Endothelial cell of umbilical vein (primary cell): Measurements from ENCODE around the gene EIF4E1B. TPM values are rescaled to one million over a fixed set of nuclear protein-coding genes. Genes with fewer than 3 reads are reported as not detected.

Experiments used
- BruUV-seq: library from RNA; stranded (reverse); fragments of 400-500 nt; replicated peaks from 2 replicates; lab custom pipeline; 2021; lab: Mats Ljungman, UMichigan
- CTCF ChIA-PET: fragments of 300-600, 350-600 bp; sonication (Branson Sonifier 250); formaldehyde crosslinking; loops from one replicate; lab custom pipeline; 2021; ENCODE audit warnings: antibody characterized with exemption, inconsistent platforms; lab: Charles Lee
- POLR2A ChIA-PET: fragments of 300-600, 350-600 bp; sonication (Branson Sonifier 250); formaldehyde crosslinking; loops from one replicate; lab custom pipeline; 2021; ENCODE audit warnings: antibody characterized with exemption, inconsistent platforms; lab: Charles Lee
- DNase-seq: peaks from one replicate; pipeline ENCODE4 v3.0.0-alpha.2; 2011; ENCODE audit warnings: low read depth, low spot score
- FAIRE-seq: peaks from 2 replicates; lab custom pipeline; 2011; peaks lifted over from hg19 to GRCh38; lab: Jason Lieb, UNC
- H2AFZ ChIP-seq: 2 replicates; pipeline ENCODE4 v1.6.0; 2012; ENCODE audit warnings: low read depth, low read length, control low read depth, inconsistent platforms
- H3K27ac ChIP-seq: 2 replicates; pipeline ENCODE4 v1.5.1; 2011; ENCODE audit warnings: low read depth, mild to moderate bottlenecking, control low read depth, low read length, moderate library complexity; ENCODE audit not compliant: insufficient read depth
- H3K27me3 ChIP-seq, 2 experiments: 2 replicates each; pipeline versions ENCODE4 v1.6.0 to v1.6.1; 2011; ENCODE audit warnings: low read length in 2 of 2, mixed read lengths in 1 of 2; ENCODE audit not compliant: control insufficient read depth in 2 of 2, insufficient read depth in 2 of 2
- H3K36me3 ChIP-seq, 2 experiments: 2 replicates in 1 of 2; 3 replicates in 1 of 2; pipeline ENCODE4 v1.5.1; 2011; ENCODE audit warnings: low read length in 2 of 2, mild to moderate bottlenecking in 1 of 2, moderate library complexity in 1 of 2; ENCODE audit not compliant: control insufficient read depth in 2 of 2, insufficient read depth in 2 of 2; ENCODE audit errors: extremely low read depth in 1 of 2
- H3K4me1 ChIP-seq: 3 replicates; pipeline ENCODE4 v1.5.1; 2011; ENCODE audit warnings: mild to moderate bottlenecking, low read length; ENCODE audit not compliant: control insufficient read depth, insufficient read depth; ENCODE audit errors: extremely low read depth
- H3K4me2 ChIP-seq: 2 replicates; pipeline ENCODE4 v1.6.1; 2011; ENCODE audit warnings: low read length, control low read depth, mixed read lengths; ENCODE audit not compliant: insufficient read depth
- H3K4me3 ChIP-seq, 3 experiments: fragments of 200-600 bp in 1 of 3; sonication (generic), shearing (Covaris generic) in 1 of 3; replicated peaks in 1 of 3; 2 replicates each; pipeline ENCODE4 v1.5.1; 2011 to 2016; ENCODE audit warnings: control low read depth in 3 of 3, low read length in 3 of 3, mild to moderate bottlenecking in 2 of 3, inconsistent platforms in 1 of 3, low read depth in 1 of 3, moderate library complexity in 1 of 3; ENCODE audit not compliant: insufficient read depth in 1 of 3
- H3K79me2 ChIP-seq: 2 replicates; pipeline ENCODE4 v1.6.0; 2012; ENCODE audit warnings: low read length, inconsistent platforms; ENCODE audit not compliant: control insufficient read depth, insufficient read depth
- H3K9ac ChIP-seq: replicated peaks from 2 replicates; pipeline ENCODE3; 2011; ENCODE audit warnings: low read length, control low read depth; ENCODE audit not compliant: insufficient read depth; ENCODE audit errors: extremely low read depth
- H3K9me1 ChIP-seq: replicated peaks from 3 replicates; pipeline ENCODE4 v1.6.0; 2011; ENCODE audit warnings: mild to moderate bottlenecking, low read length; ENCODE audit not compliant: control insufficient read depth, insufficient read depth; ENCODE audit errors: extremely low read depth
- H3K9me3 ChIP-seq: replicated peaks from 2 replicates; pipeline ENCODE4 v1.5.1; 2012; ENCODE audit warnings: low read length, inconsistent platforms; ENCODE audit not compliant: control insufficient read depth, insufficient read depth
- H4K20me1 ChIP-seq: replicated peaks from 2 replicates; pipeline ENCODE3; 2011; ENCODE audit warnings: mild to moderate bottlenecking, low read length; ENCODE audit not compliant: control insufficient read depth, insufficient read depth; ENCODE audit errors: extremely low read depth
- CTCF ChIP-seq, 2 donors: IDR thresholded peaks; 1 replicate in 1 of 2; 2 replicates in 1 of 2; pipeline ENCODE4 v1.5.1; 2011; ENCODE audit warnings: low read length in 2 of 2, mild to moderate bottlenecking in 2 of 2, moderate library complexity in 2 of 2, control low read depth in 1 of 2, inconsistent platforms in 1 of 2, low read depth in 1 of 2; ENCODE audit not compliant: insufficient read depth in 1 of 2; ENCODE audit errors: extremely low read depth in 1 of 2
- EZH2 ChIP-seq: IDR thresholded peaks from 2 replicates; pipeline ENCODE4 v1.6.1; 2012; ENCODE audit warnings: borderline replicate concordance, low read depth, mild to moderate bottlenecking, moderate library complexity, low read length, inconsistent platforms; ENCODE audit not compliant: severe bottlenecking
- FOS ChIP-seq: IDR thresholded peaks from 2 replicates; pipeline ENCODE4 v1.6.1; 2011; ENCODE audit warnings: mild to moderate bottlenecking, low read length, moderate library complexity, borderline replicate concordance; ENCODE audit not compliant: insufficient read depth
- GATA2 ChIP-seq: IDR thresholded peaks from 2 replicates; pipeline ENCODE4 v1.7.0; 2011; ENCODE audit warnings: low read depth, mild to moderate bottlenecking, moderate library complexity, mixed read lengths, low read length; ENCODE audit not compliant: insufficient read length, insufficient read depth
- JUN ChIP-seq: IDR thresholded peaks from 2 replicates; pipeline ENCODE4 v1.6.1; 2011; ENCODE audit warnings: borderline replicate concordance, low read depth; ENCODE audit not compliant: insufficient read length, insufficient read depth
- MAX ChIP-seq: IDR thresholded peaks from 2 replicates; pipeline ENCODE4 v1.6.1; 2011; ENCODE audit not compliant: insufficient read depth, insufficient read length
- MYC ChIP-seq: IDR thresholded peaks from one replicate; pipeline ENCODE4 v1.6.1; 2011; ENCODE audit warnings: mild to moderate bottlenecking, low read depth, low read length
- POLR2A ChIP-seq: IDR thresholded peaks from 2 replicates; pipeline ENCODE4 v1.6.1; 2012; ENCODE audit warnings: low read depth, mild to moderate bottlenecking, control low read depth, low read length
- POLR2AphosphoS5 ChIP-seq: IDR thresholded peaks from 2 replicates; pipeline ENCODE4 v1.6.1; 2012; ENCODE audit warnings: low read depth, mild to moderate bottlenecking, control low read depth, low read length, moderate library complexity; ENCODE audit not compliant: insufficient read depth
- dilution Hi-C: fragments of 300-500 bp; cut with MboI; formaldehyde crosslinking; loops from one replicate; pipeline ENCODE4 v1.15.0; 2019; ENCODE audit warnings: low sequenced_read_pairs; ENCODE audit not compliant: extremely low pct_ligation_motif_present
- intact Hi-C: fragments of 100-400 bp; cut with micrococcal nuclease; formaldehyde crosslinking; loops from one replicate; pipeline ENCODE4 v1.10.0; 2022
- polyA plus RNA-seq, 4 experiments: library from polyadenylated mRNA; depleted of rRNA in 3 of 4; stranded (reverse) in 3 of 4; unstranded in 1 of 4; fragments of >200 nt; gene quantifications; 2 replicates each; pipeline versions ENCODE4 v1.2.1 to v1.2.3, GENCODE V29; 2011 to 2012; ENCODE audit warnings: missing spikeins in 1 of 4
- total RNA-seq: library from RNA; stranded (reverse); gene quantifications from 2 replicates; pipeline ENCODE4 v1.2.3, GENCODE V29; 2021

EIF4E1B gene
- total and polyA plus RNA-seq, 2 donors (not counting 3 experiments of a cell fraction or from before 2014, with no cell fraction given): not detected

GRCh38 chr5:176680226-176680563, 49.7 kb downstream of the EIF4E1B start:
- BruUV-seq: no TSS peak
- Histone ChIP-seq H2AFZ (no peak overlapping the region), H3K4me2 (no peak overlapping the region), H3K9ac (no peak overlapping the region), H3K4me1 (no peaks in the 10 kb centered on the region), H3K27me3 (peaks cover 17 to 37% of the 10 kb centered on the region in 2 experiments), H3K79me2 (no peaks in the 10 kb centered on the region), H3K9me3 (no peaks in the 10 kb centered on the region), H3K27ac (no peak overlapping the region), H4K20me1 (no peaks in the 10 kb centered on the region), H3K36me3 (no peaks in the 10 kb centered on the region), H3K9me1 (no peaks in the 10 kb centered on the region), H3K4me3 (no peak overlapping the region)
- DNase-seq (no peak), FAIRE-seq (no peak)
- CTCF ChIA-PET: interaction anchor here (1.9 kb wide), 1 partner anchor 20 kb away, joined by 8 read pairs; no protein-coding TSS in a partner anchor
- POLR2A ChIA-PET: no interaction called here
- TF ChIP-seq CTCF (IDR thresholded peaks at IDR 0.05; ENCODE audit: extremely low read depth in 1 of 2, insufficient read depth in 1 of 2, low read depth in 1 of 2, low read length in 2 of 2) (no peak), POLR2AphosphoS5 (no peak), EZH2 (peak; percentile 85), GATA2 (no peak)
- dilution Hi-C loops (no loop called here), intact Hi-C loops (no loop called here)

GRCh38 chr5:176682016-176682531, 51.6 kb downstream of the EIF4E1B start:
- CTCF ChIA-PET: interaction anchor here (0.8 to 3.2 kb wide), 3 partner anchors 12 to 84 kb away, joined by 3 to 13 read pairs (median 3); no protein-coding TSS in a partner anchor
- POLR2A ChIA-PET: no interaction called here

More at GRCh38 chr5:176682016-176682531, 51.6 kb downstream of the EIF4E1B start:
- FAIRE-seq (no peak), DNase-seq (no peak)
- H3K4me2 ChIP-seq: no peak overlapping the region
- H3K9ac ChIP-seq: no peak overlapping the region
- no peaks in the 10 kb centered on the region for H3K36me3 ChIP-seq
- no TSS peak for BruUV-seq
- no peak overlapping the region for H3K4me3 ChIP-seq
- intact Hi-C loops: no loop called here
- no peaks in the 10 kb centered on the region for H3K9me3 ChIP-seq
- no peak overlapping the region for H2AFZ ChIP-seq
- H3K4me1 ChIP-seq: no peaks in the 10 kb centered on the region
- H3K27ac ChIP-seq: no peak overlapping the region
- H4K20me1 ChIP-seq: no peaks in the 10 kb centered on the region
- H3K27me3 ChIP-seq: peaks cover 17 to 39% of the 10 kb centered on the region in 2 experiments
- TF ChIP-seq JUN (no peak), MYC (no peak), POLR2AphosphoS5 (no peak), POLR2A (no peak), MAX (no peak), CTCF (IDR thresholded peaks at IDR 0.05; ENCODE audit: extremely low read depth in 1 of 2, insufficient read depth in 1 of 2, low read depth in 1 of 2, low read length in 2 of 2) (no peak), EZH2 (no peak), GATA2 (no peak), FOS (no peak)
- dilution Hi-C loops: no loop called here
- no peaks in the 10 kb centered on the region for H3K9me1 ChIP-seq
- no peaks in the 10 kb centered on the region for H3K79me2 ChIP-seq
